IMR-90 (cell line): ENCODE results near the gene PFDN6. TPM values are rescaled to one million over a fixed set of nuclear protein-coding genes. Genes with fewer than 3 reads are reported as not detected.

Experiments used
- ATAC-seq: fragments of 200-7000 bp; cut with Tn5 transposase; 2 replicates; pipeline ENCODE4 v1.9.1; 2020; ENCODE audit warnings: low read depth, mild to moderate bottlenecking, moderate library complexity
- BruUV-seq: library from RNA; stranded (reverse); fragments of 400-500 nt; replicated peaks from 2 replicates; lab custom pipeline; 2021; lab: Mats Ljungman, UMichigan
- CTCF ChIA-PET: fragments of 300-600 bp; formaldehyde crosslinking; extraction: SDS; loops from one replicate; lab custom pipeline; 2021; ENCODE audit warnings: antibody characterized with exemption; lab: Yijun Ruan, JAX
- POLR2A ChIA-PET: fragments of 300-600 bp; sonication (Branson Sonifier 250); formaldehyde crosslinking; loops from one replicate; lab custom pipeline; 2022; ENCODE audit warnings: antibody characterized with exemption; ENCODE audit not compliant: unreplicated experiment; lab: Charles Lee
- DNase-seq: peaks from one replicate; pipeline ENCODE4 v3.0.0; 2013
- H2AFZ ChIP-seq: replicated peaks from 2 replicates; pipeline ENCODE3; 2013; ENCODE audit warnings: low read length, mild to moderate bottlenecking; ENCODE audit not compliant: poor library complexity
- H2AK5ac ChIP-seq: 2 replicates; pipeline ENCODE4 v1.6.1; 2013; ENCODE audit warnings: low read depth, low read length, inconsistent platforms
- H2AK9ac ChIP-seq: replicated peaks from 2 replicates; pipeline ENCODE3; 2013; ENCODE audit warnings: mild to moderate bottlenecking, low read depth, low read length, moderate library complexity; ENCODE audit not compliant: poor library complexity
- H2BK120ac ChIP-seq: 2 replicates; pipeline ENCODE4 v1.6.1; 2013; ENCODE audit warnings: low read depth, low read length, inconsistent platforms
- H2BK15ac ChIP-seq: 3 replicates; pipeline ENCODE4 v1.6.1; 2013; ENCODE audit warnings: low read depth, low read length, inconsistent platforms
- H2BK20ac ChIP-seq: 2 replicates; pipeline ENCODE4 v1.6.1; 2013; ENCODE audit warnings: low read depth, mild to moderate bottlenecking, inconsistent platforms, low read length, moderate library complexity
- H2BK5ac ChIP-seq: 2 replicates; pipeline ENCODE4 v1.6.1; 2013; ENCODE audit warnings: mild to moderate bottlenecking, low read depth, low read length, inconsistent platforms; ENCODE audit not compliant: poor library complexity, severe bottlenecking
- H3K14ac ChIP-seq: replicated peaks from 2 replicates; pipeline ENCODE4 v1.6.1; 2013; ENCODE audit warnings: low read depth, low read length, inconsistent platforms
- H3K18ac ChIP-seq: 2 replicates; pipeline ENCODE4 v1.6.1; 2013; ENCODE audit warnings: low read depth, low read length, control low read depth
- H3K23ac ChIP-seq: 2 replicates; pipeline ENCODE4 v1.6.1; 2013; ENCODE audit warnings: low read depth, low read length, inconsistent platforms
- H3K27ac ChIP-seq: 2 replicates; pipeline ENCODE4 v1.5.1; 2013; ENCODE audit warnings: mild to moderate bottlenecking, control low read depth, low read length; ENCODE audit not compliant: insufficient read depth
- H3K27me3 ChIP-seq: 2 replicates; pipeline ENCODE4 v1.6.1; 2013; ENCODE audit warnings: low read length; ENCODE audit not compliant: control insufficient read depth, insufficient read depth
- H3K36me3 ChIP-seq: 2 replicates; pipeline ENCODE4 v1.6.1; 2013; ENCODE audit warnings: low read length, mixed read lengths; ENCODE audit not compliant: control insufficient read depth, insufficient read depth
- H3K4ac ChIP-seq: 2 replicates; pipeline ENCODE4 v1.6.1; 2013; ENCODE audit warnings: low read depth, low read length, inconsistent platforms
- H3K4me1 ChIP-seq: 2 replicates; pipeline ENCODE4 v1.6.1; 2013; ENCODE audit warnings: low read length, mixed read lengths; ENCODE audit not compliant: control insufficient read depth, insufficient read depth
- H3K4me2 ChIP-seq: 2 replicates; pipeline ENCODE4 v1.6.1; 2013; ENCODE audit warnings: low read depth, mild to moderate bottlenecking, control low read depth, low read length, moderate library complexity
- H3K4me3 ChIP-seq: 2 replicates; pipeline ENCODE4 v1.5.1; 2013; ENCODE audit warnings: low read depth, mild to moderate bottlenecking, control low read depth, low read length, moderate library complexity; ENCODE audit not compliant: insufficient read depth
- H3K56ac ChIP-seq: 2 replicates; pipeline ENCODE4 v1.6.1; 2013; ENCODE audit warnings: low read length, inconsistent platforms; ENCODE audit not compliant: insufficient read depth; ENCODE audit errors: extremely low read depth
- H3K79me1 ChIP-seq, 2 experiments: 2 replicates each; pipeline ENCODE4 v1.6.1; 2013; ENCODE audit warnings: low read length in 2 of 2, inconsistent platforms in 1 of 2, low read depth in 1 of 2
- H3K9ac ChIP-seq: 2 replicates; pipeline ENCODE4 v1.6.1; 2013; ENCODE audit warnings: low read depth, low read length, control low read depth
- H3K9me1 ChIP-seq: 2 replicates; pipeline ENCODE4 v1.6.1; 2013; ENCODE audit warnings: low read length, inconsistent platforms; ENCODE audit not compliant: insufficient read depth
- H3K9me3 ChIP-seq: 2 replicates; pipeline ENCODE4 v1.6.1; 2013; ENCODE audit warnings: low read length; ENCODE audit not compliant: control insufficient read depth, insufficient read depth
- H4K20me1 ChIP-seq: 2 replicates; pipeline ENCODE4 v1.6.1; 2013; ENCODE audit warnings: low read length, inconsistent platforms; ENCODE audit not compliant: insufficient read depth
- H4K5ac ChIP-seq: 2 replicates; pipeline ENCODE4 v1.6.1; 2013; ENCODE audit warnings: mild to moderate bottlenecking, low read depth, low read length, control low read depth
- H4K8ac ChIP-seq, 2 experiments: 2 replicates each; pipeline ENCODE4 v1.6.1; 2013; ENCODE audit warnings: low read depth in 2 of 2, low read length in 2 of 2, control low read depth in 1 of 2, inconsistent platforms in 1 of 2
- H4K91ac ChIP-seq: 2 replicates; pipeline ENCODE4 v1.6.1; 2013; ENCODE audit warnings: low read depth, low read length, inconsistent platforms; ENCODE audit not compliant: insufficient read depth
- BHLHE40 ChIP-seq: fragments of 150-350 bp; IDR thresholded peaks from 2 replicates; pipeline ENCODE4 v1.6.1; 2016; ENCODE audit warnings: mild to moderate bottlenecking, low read depth, low read length
- CHD1 ChIP-seq: IDR thresholded peaks from 2 replicates; pipeline ENCODE4 v1.6.1; 2012; ENCODE audit warnings: low read depth, low read length, improper control_type of control experiment
- CTCF ChIP-seq: conservative IDR thresholded peaks from 2 replicates; pipeline ENCODE4 v1.5.1; 2012; ENCODE audit warnings: mild to moderate bottlenecking, low read depth, low read length, improper control_type of control experiment
- MAZ ChIP-seq: IDR thresholded peaks from 2 replicates; pipeline ENCODE4 v1.6.1; 2012; ENCODE audit warnings: low read depth, mild to moderate bottlenecking, low read length, improper control_type of control experiment, moderate library complexity, borderline replicate concordance
- MXI1 ChIP-seq: IDR thresholded peaks from 2 replicates; pipeline ENCODE4 v1.6.1; 2012; ENCODE audit warnings: low read depth, mild to moderate bottlenecking, low read length, moderate library complexity, borderline replicate concordance
- POLR2A ChIP-seq: IDR thresholded peaks from 2 replicates; pipeline ENCODE4 v1.6.1; 2012; ENCODE audit warnings: mild to moderate bottlenecking, low read depth, low read length
- RAD21 ChIP-seq: IDR thresholded peaks from 2 replicates; pipeline ENCODE4 v1.6.1; 2012; ENCODE audit warnings: low read length, improper control_type of control experiment
- RCOR1 ChIP-seq: IDR thresholded peaks from 2 replicates; pipeline ENCODE4 v1.6.1; 2012; ENCODE audit warnings: mild to moderate bottlenecking, low read length, improper control_type of control experiment; ENCODE audit not compliant: insufficient replicate concordance
- RFX5 ChIP-seq: IDR thresholded peaks from 2 replicates; pipeline ENCODE4 v1.8.0; 2012; ENCODE audit warnings: low read depth, mild to moderate bottlenecking, low read length, moderate library complexity
- USF2 ChIP-seq: fragments of 150-350 bp; IDR thresholded peaks from 2 replicates; pipeline ENCODE4 v1.6.1; 2017; ENCODE audit warnings: mild to moderate bottlenecking, antibody characterized with exemption, low read length, low read depth
- whole genome bisulfite sequencing, 2 experiments: methylation state at CpG; one replicate each; pipeline versions ENCODE4 v1.1.5 to v1.1.7; 2013; ENCODE audit warnings: missing lambda C conversion rate in 2 of 2; ENCODE audit not compliant: insufficient read length in 1 of 2; ENCODE audit errors: extremely low coverage in 2 of 2; 5-methylcytosine and 5-hydroxymethylcytosine counted together
- dilution Hi-C: fragments of 300-500 bp; cut with HindIII; formaldehyde crosslinking; loops from one replicate; pipeline ENCODE4 v1.14.3; 2018; ENCODE audit warnings: low sequenced_read_pairs; ENCODE audit not compliant: unreplicated experiment
- in situ Hi-C: fragments of 300-500 bp; cut with MboI; formaldehyde crosslinking; loops from 3 replicates; pipeline ENCODE4 v1.14.3; 2019; ENCODE audit warnings: low sequenced_read_pairs, inconsistent platforms, mixed read lengths
- intact Hi-C: fragments of 100-400 bp; cut with micrococcal nuclease; formaldehyde crosslinking; loops from 2 replicates; pipeline ENCODE4 v1.10.0; 2022
- polyA plus RNA-seq, 3 experiments: library from polyadenylated mRNA; depleted of rRNA; stranded (reverse); fragments of >200 nt; gene quantifications; 2 replicates each; pipeline ENCODE4 v1.2.3, GENCODE V29; 2012; ENCODE audit warnings: low replicate concordance in 1 of 3
- total RNA-seq: library from RNA; depleted of rRNA; stranded (reverse); fragments of >200 nt; gene quantifications from 2 replicates; pipeline ENCODE4 v1.2.3, GENCODE V29; 2012

The PFDN6 gene
- total and polyA plus RNA-seq, 2 of the 4 experiments (the other 2 are of a cell fraction) = 24.4 to 92.1 TPM

DNA sequence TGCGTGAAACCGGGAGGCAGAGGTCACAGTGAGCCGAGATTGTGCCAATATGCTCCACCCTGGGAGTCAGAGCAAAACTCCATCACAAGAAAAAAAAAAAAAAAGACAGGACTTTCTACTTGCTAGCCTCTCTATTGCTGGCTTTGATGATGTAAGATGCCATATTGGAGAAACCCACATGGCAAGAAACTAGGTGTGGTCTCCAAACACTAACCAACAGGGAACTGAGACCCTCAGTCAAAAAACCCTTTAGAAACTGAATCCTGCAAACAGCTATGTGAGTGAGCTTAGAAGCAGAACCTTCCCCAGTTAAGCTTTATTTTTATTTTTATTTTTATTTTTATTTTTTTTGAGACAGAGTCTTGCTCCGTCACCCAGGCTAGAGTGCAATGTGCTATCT lies 46.5 kb downstream of the PFDN6 start:
- ATAC-seq = no peak
- no peak overlapping the region for H3K27ac ChIP-seq
- H4K5ac ChIP-seq = no peak overlapping the region
- H3K79me1 ChIP-seq = no peaks in the 10 kb centered on the region
- no peaks in the 10 kb centered on the region for H3K36me3 ChIP-seq
- no peak overlapping the region for H2BK120ac ChIP-seq
- no peaks in the 10 kb centered on the region for H3K9me3 ChIP-seq
- H2AK9ac ChIP-seq = no peak overlapping the region
- intact Hi-C loops (no loop called here), in situ Hi-C loops (no loop called here), dilution Hi-C loops (no loop called here)
- no peak overlapping the region for H2BK5ac ChIP-seq
- POLR2A ChIA-PET = no interaction called here
- H3K27me3 ChIP-seq = peaks cover 3% of the 10 kb centered on the region
- H3K9ac ChIP-seq = no peak overlapping the region
- TF ChIP-seq RCOR1 (no peak), MXI1 (no peak), CHD1 (no peak), RFX5 (no peak), RAD21 (no peak), USF2 (no peak), MAZ (no peak), POLR2A (no peak), BHLHE40 (no peak), CTCF (no peak)
- no peak overlapping the region for H3K14ac ChIP-seq
- no peak overlapping the region for H4K91ac ChIP-seq
- H2AK5ac ChIP-seq = no peak overlapping the region
- H3K56ac ChIP-seq = no peak overlapping the region
- no peaks in the 10 kb centered on the region for H3K4me1 ChIP-seq
- WGBS, 2 experiments = no CpG with 5 or more reads among the region's 4 CpGs
- H3K9me1 ChIP-seq = no peaks in the 10 kb centered on the region
- H3K4ac ChIP-seq = no peak overlapping the region
- CTCF ChIA-PET = interaction anchor here (1.0 kb wide), 1 partner anchor 55 kb away, joined by 3 read pairs; no protein-coding TSS in a partner anchor
- H3K18ac ChIP-seq = no peak overlapping the region
- no peak overlapping the region for H3K4me2 ChIP-seq
- no peak overlapping the region for H2BK15ac ChIP-seq
- BruUV-seq = no TSS peak
- H4K20me1 ChIP-seq = no peaks in the 10 kb centered on the region
- no peak overlapping the region for H2BK20ac ChIP-seq
- H3K4me3 ChIP-seq = no peak overlapping the region
- no peak overlapping the region for H3K23ac ChIP-seq
- H2AFZ ChIP-seq = no peak overlapping the region
- no peak for DNase-seq
- no peak overlapping the region for H4K8ac ChIP-seq
